ENCODE results near the gene DPP10.
"Not testable (repeated sequence)": the region's sequence is repeated elsewhere in the genome, so short reads cannot be mapped to it uniquely, and the experiment has no call there.

DPP10 gene

DNA sequence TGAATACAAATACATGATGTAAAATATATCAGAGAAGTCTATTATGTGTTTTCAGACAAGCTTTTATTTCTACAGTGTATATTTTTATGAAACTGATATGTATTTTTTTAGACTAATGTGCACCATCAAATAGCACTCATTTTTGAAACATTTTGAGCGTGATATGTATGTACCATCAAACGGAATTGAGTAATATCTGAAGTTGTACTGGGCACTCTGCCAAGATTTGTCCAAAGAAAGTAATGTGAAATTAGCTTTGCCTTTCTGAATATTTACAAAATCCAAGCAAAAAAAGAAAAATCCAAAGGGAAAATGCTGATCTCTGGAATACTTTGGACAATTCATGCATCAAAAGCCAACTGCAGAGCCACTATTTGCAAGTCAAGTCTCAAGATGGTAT, 972.0 kb downstream of the DPP10 start:
- DNase-seq (ENCODE audit: insufficient read length), result no peak
- TF ChIP-seq POLR2AphosphoS5 (IDR thresholded peaks at IDR 0.05; ENCODE audit: low read depth, low read length), result no peak
- no peak for TF ChIP-seq TAF1 (IDR thresholded peaks at IDR 0.05; ENCODE audit: borderline replicate concordance, low read depth, low read length)
- no peak for TF ChIP-seq POLR2A (IDR thresholded peaks at IDR 0.05; ENCODE audit: low read depth, low read length)
- no peak for FAIRE-seq

DNA sequence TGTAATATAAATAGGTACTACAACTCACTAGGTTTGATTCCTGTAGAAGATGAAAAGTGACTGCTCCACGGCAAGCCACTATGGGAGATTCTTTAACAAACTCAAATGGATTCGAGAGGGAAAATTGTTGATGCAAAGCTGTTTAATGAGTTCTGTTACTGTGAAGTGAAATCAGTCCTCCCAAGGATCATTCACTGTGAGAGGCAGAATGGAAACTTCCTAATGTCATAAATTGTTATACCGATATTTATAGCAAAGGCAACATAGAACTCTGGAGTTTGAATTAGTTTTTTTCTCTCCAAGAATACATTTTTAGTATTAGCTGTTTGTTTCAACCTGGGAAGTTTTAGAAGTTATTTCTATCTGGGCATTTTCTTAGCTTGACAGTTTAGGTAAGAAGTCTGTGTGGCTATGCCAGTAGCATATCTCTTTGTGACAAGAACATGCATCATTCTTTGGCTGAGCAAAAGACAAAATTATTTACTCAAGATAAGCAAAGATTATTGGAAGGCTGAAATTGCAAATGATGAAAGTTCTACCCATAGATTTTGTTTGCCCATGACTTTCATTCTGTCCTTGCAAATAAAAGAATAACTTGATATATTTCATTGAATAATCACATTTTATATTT, 979.7 kb downstream of the DPP10 start:
- no peak for DNase-seq (ENCODE audit: insufficient read length)
- no peak for FAIRE-seq
- no peak for TF ChIP-seq POLR2AphosphoS5 (IDR thresholded peaks at IDR 0.05; ENCODE audit: low read depth, low read length)
- no peak for TF ChIP-seq TAF1 (IDR thresholded peaks at IDR 0.05; ENCODE audit: borderline replicate concordance, low read depth, low read length)

DNA sequence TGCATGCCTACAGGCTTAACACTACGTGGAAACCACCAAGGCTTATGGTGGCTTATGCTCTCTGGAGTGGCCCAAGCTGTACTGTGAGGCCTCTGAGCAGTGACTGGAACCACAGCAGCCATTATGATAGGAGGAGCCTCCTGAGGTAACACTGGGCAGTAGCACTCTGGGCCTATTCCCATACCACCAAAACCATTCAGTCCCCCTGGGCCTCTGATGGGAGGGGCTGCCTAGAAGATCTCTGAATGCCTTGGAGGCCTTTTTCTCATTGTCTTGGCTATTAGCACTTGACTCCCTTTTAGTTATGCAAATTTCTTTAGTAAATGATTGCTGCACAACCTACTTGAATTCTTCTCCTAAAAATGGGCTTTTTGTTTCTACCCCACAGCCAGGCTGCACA, 985.0 kb downstream of the DPP10 start:
- TF ChIP-seq POLR2A (IDR thresholded peaks at IDR 0.05; ENCODE audit: low read depth, low read length) (no peak), TAF1 (IDR thresholded peaks at IDR 0.05; ENCODE audit: borderline replicate concordance, low read depth, low read length) (no peak), POLR2AphosphoS5 (IDR thresholded peaks at IDR 0.05; ENCODE audit: low read depth, low read length) (no peak)
- DNase-seq (ENCODE audit: insufficient read length) (no peak), FAIRE-seq (no peak)

DNA sequence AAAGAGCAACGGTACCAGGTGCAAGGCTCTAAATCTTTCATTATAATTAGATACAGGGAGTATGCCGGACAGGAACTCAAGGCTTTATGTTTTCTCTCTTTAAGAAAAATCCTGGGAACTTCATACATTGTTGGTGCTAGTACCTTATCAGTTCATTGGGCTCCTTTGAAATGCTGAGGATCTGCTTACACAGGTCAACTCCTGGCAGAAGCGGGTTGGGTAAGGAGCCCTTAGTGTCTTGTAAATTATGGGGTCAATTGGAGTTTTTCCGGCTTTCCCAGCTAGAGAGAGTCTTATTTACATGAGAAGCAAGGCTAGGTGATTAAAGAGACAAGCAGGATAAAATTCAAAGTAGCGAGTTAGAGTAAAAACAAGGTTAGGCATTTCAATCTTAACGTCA, 998.3 kb downstream of the DPP10 start:
- FAIRE-seq, result not testable (repeated sequence)

DNA sequence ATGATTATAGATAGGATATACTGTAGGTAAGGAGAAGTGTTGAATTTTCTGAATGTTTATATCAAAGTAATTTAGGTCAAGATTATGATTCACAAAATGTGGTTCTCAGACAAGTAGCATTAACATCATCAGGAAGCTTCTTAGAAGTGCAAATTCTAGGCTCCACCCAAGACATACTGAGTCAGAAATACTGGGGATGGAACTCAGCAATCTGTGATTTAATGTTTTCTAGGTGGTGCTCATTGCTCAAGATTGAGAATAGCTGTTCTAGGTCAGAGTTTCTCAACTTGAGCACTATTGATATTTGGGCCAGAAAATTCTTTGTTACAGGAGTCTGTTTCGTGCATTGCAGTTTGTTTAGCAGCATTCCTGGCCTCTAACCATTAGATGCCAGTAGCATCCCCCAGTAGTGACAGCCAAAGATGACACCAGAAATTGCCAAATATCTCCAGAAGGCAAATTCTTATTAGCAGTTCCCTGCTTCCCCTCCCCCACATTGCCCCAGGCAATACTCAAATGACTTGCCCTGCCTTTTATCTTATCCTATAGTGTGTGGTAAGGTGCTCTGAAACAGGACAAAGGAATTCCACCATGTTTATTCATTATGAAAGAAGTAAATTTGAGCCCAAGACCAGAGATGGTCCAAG, 1001.2 kb downstream of the DPP10 start:
- TF ChIP-seq POLR2AphosphoS5 (IDR thresholded peaks at IDR 0.05; ENCODE audit: low read depth, low read length), result no peak
- TF ChIP-seq POLR2A (IDR thresholded peaks at IDR 0.05; ENCODE audit: low read depth, low read length), result no peak
- no peak for TF ChIP-seq TAF1 (IDR thresholded peaks at IDR 0.05; ENCODE audit: borderline replicate concordance, low read depth, low read length)
- no peak for DNase-seq (ENCODE audit: insufficient read length)
- FAIRE-seq, result no peak

More for the DNA sequence above, 998.3 kb downstream of the DPP10 start:
- DNase-seq (ENCODE audit: insufficient read length), result not testable (repeated sequence)

DNA sequence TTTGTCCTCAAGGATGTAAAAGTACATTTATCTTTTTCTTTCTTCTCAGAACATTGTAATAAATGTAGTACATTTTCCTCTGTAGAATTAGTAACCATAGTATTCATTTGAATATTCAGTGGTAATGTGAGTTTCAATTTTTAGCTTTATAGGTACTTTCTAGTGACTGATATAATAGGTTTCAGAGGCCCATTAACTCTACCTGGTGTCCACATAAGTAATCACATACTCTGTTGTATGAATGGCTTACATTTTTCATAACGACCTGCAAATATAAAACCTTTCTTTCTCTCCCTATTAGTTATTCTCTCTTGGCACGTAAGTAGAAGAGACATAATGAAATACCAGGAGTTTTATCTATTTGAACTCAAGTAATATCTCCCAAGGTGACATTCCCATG, 1017.6 kb downstream of the DPP10 start:
- TF ChIP-seq TAF1 (IDR thresholded peaks at IDR 0.05; ENCODE audit: borderline replicate concordance, low read depth, low read length), result no peak
- no peak for TF ChIP-seq POLR2A (IDR thresholded peaks at IDR 0.05; ENCODE audit: low read depth, low read length)
- no peak for TF ChIP-seq POLR2AphosphoS5 (IDR thresholded peaks at IDR 0.05; ENCODE audit: low read depth, low read length)
- DNase-seq (ENCODE audit: insufficient read length) (no peak), FAIRE-seq (no peak)

DNA sequence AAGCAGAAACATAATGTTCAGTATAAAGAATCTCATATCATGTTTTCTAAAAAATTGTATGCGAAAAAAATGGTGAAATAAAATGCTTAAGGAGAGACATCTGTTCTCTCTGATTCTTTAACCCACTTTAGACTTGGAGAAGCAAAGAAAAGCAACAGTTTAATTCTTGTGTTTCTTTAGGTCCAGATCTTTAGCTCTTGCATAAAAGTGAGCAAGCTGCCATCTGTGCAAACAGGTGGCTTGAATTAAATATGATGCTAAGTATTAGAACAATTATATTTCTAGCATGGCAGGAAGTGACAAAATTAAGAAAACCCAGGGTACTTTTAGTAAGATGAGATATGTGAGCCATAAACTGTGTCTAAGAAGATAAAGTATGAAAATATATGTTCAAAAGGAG, 1038.3 kb downstream of the DPP10 start:
- TF ChIP-seq TAF1 (IDR thresholded peaks at IDR 0.05; ENCODE audit: borderline replicate concordance, low read depth, low read length) (no peak), POLR2A (IDR thresholded peaks at IDR 0.05; ENCODE audit: low read depth, low read length) (no peak), POLR2AphosphoS5 (IDR thresholded peaks at IDR 0.05; ENCODE audit: low read depth, low read length) (no peak)
- DNase-seq (ENCODE audit: insufficient read length), result no peak
- no peak for FAIRE-seq

DNA sequence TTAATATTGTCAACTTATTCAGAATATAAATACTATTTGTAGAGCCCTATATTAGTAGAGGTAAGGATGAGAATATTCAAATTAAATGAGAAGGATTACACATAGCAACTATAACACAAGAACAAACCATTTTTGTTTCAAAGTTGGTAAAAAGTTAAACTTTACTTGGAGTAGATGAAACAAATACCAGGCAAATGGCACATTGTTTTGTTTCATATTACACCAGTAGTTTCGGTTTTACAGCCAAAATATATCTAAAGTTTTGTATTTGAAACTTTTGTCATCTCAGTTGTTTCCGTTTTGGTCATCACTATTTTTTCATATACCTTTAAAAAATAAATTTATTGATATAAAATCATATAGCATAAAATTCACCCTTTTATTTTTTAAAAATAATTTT, 1039.4 kb downstream of the DPP10 start:
- no peak for DNase-seq (ENCODE audit: insufficient read length)
- FAIRE-seq, result no peak
- no peak for TF ChIP-seq POLR2A (IDR thresholded peaks at IDR 0.05; ENCODE audit: low read depth, low read length)
- no peak for TF ChIP-seq POLR2AphosphoS5 (IDR thresholded peaks at IDR 0.05; ENCODE audit: low read depth, low read length)
- no peak for TF ChIP-seq TAF1 (IDR thresholded peaks at IDR 0.05; ENCODE audit: borderline replicate concordance, low read depth, low read length)

DNA sequence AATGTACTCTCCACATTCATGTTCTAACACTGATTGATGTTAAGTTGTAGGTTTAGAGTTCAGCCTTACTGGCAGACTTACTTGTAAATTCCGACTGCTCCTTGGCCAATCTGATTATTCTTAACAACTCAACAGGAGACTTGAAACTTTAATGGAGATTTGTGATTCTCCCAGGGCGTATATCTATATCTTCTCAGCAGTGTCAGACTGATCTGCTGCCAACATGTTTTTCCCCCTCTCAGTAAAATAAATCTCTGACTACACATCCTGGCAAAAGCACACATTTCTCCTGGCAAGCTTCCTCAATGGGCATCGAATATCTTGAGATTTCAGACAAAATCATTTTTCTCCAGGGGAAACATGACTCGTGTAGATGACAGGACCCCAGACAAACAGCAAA, 1041.2 kb downstream of the DPP10 start:
- no peak for DNase-seq (ENCODE audit: insufficient read length)
- TF ChIP-seq TAF1 (IDR thresholded peaks at IDR 0.05; ENCODE audit: borderline replicate concordance, low read depth, low read length), result no peak
- TF ChIP-seq POLR2A (IDR thresholded peaks at IDR 0.05; ENCODE audit: low read depth, low read length), result no peak
- no peak for TF ChIP-seq POLR2AphosphoS5 (IDR thresholded peaks at IDR 0.05; ENCODE audit: low read depth, low read length)
- no peak for FAIRE-seq

DNA sequence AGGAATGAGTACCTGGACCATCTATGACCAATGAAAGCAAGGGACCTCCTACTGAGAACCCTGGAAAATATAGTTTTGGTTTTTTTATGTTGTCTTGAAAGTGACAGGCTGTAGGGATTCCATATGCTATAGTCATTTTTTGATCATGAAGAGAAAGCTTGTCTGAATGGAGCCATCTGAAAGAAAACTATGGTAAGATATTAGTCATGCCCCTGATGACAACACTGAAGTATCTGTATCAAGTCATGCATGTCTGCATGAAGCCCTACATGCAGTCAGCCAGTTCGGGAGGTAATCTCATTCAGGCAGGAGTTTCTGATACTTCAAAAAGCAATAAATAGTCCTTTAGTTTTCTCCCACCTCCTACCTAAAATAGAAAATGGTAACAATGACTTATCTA, 1042.0 kb downstream of the DPP10 start:
- FAIRE-seq (no peak), DNase-seq (ENCODE audit: insufficient read length) (no peak)
- no peak for TF ChIP-seq POLR2A (IDR thresholded peaks at IDR 0.05; ENCODE audit: low read depth, low read length)
- TF ChIP-seq POLR2AphosphoS5 (IDR thresholded peaks at IDR 0.05; ENCODE audit: low read depth, low read length), result no peak
- TF ChIP-seq TAF1 (IDR thresholded peaks at IDR 0.05; ENCODE audit: borderline replicate concordance, low read depth, low read length), result no peak

DNA sequence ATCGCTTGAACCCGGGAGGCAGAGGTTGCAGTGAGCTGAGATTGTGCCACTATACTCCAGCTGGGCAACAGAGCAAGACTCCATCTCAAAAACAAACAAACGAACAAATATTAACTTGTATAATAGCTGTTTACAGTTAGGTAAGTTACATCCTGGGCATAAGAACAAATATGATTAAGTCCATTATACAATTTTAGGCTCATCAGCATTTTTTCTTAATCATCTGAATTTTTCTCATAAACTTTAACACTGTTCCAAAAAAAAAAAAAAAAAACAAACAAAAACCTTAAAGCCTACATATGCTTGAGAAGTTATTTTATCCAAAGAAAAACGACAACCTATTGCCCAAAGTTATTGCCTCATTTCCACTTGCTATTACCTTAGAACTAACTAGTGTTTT, 1042.5 kb downstream of the DPP10 start:
- FAIRE-seq (no peak), DNase-seq (ENCODE audit: insufficient read length) (no peak)
- no peak for TF ChIP-seq POLR2AphosphoS5 (IDR thresholded peaks at IDR 0.05; ENCODE audit: low read depth, low read length)
- TF ChIP-seq TAF1 (IDR thresholded peaks at IDR 0.05; ENCODE audit: borderline replicate concordance, low read depth, low read length), result no peak
- TF ChIP-seq POLR2A (IDR thresholded peaks at IDR 0.05; ENCODE audit: low read depth, low read length), result no peak

DNA sequence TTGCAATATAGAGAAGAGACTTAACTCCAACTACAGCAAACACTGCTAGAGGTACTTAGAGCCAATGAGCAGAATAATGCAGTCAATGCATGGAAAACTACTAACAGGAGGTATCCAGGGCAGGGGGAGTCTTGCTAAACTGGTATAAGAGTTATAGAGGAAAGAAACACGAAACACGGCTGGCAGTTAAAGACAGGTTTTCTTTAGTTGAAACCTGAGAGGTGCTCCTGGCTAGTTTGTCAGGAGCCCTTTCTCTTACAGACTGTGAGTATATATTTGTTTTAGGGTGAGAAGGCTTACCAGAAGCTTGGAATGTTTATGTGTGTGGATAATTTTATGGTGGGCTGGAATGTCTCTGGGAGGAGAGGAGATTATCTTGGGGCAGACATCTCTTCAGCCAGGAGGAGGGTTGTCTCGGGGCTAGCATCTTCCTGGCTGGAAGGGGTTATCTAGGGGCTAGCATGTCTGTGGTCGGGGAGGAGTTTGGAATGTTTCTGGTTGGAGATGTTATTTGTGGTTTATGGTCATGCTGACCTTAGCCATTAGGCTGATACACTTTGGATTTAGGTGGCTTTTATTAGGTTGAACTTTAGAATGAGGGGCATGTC, 1048.8 kb downstream of the DPP10 start:
- TF ChIP-seq POLR2A (IDR thresholded peaks at IDR 0.05; ENCODE audit: low read depth, low read length), result no peak
- TF ChIP-seq TAF1 (IDR thresholded peaks at IDR 0.05; ENCODE audit: borderline replicate concordance, low read depth, low read length), result no peak
- TF ChIP-seq POLR2AphosphoS5 (IDR thresholded peaks at IDR 0.05; ENCODE audit: low read depth, low read length), result no peak
- FAIRE-seq (no peak), DNase-seq (ENCODE audit: insufficient read length) (no peak)
